Hepatocyte (in vitro differentiated cells): Measurements from ENCODE around the gene EFEMP2. TPM values are rescaled to one million over a fixed set of nuclear protein-coding genes. Genes with fewer than 3 reads are reported as not detected.

Experiments used
- DNase-seq: peaks from one replicate; pipeline ENCODE4 v3.0.0-alpha.2; 2016; ENCODE audit warnings: low spot score
- H2AFZ ChIP-seq: fragments of 200-600 bp; sonication (generic); 2 replicates; pipeline ENCODE4 v1.6.0; 2016; ENCODE audit warnings: antibody characterized with exemption, mild to moderate bottlenecking
- H3K27ac ChIP-seq: fragments of 200-600 bp; sonication (generic); 2 replicates; pipeline ENCODE4 v1.5.1; 2016; ENCODE audit warnings: mild to moderate bottlenecking
- H3K27me3 ChIP-seq: fragments of 200-600 bp; sonication (generic); 2 replicates; pipeline ENCODE4 v1.6.1; 2016
- H3K36me3 ChIP-seq: fragments of 200-600 bp; sonication (generic); replicated peaks from 2 replicates; pipeline ENCODE4 v1.5.1; 2016; ENCODE audit warnings: low read depth; ENCODE audit not compliant: insufficient read depth
- H3K4me1 ChIP-seq: fragments of 200-600 bp; sonication (generic); 2 replicates; pipeline ENCODE4 v1.5.1; 2016; ENCODE audit warnings: mild to moderate bottlenecking, moderate library complexity; ENCODE audit not compliant: insufficient read depth
- H3K4me2 ChIP-seq: fragments of 200-600 bp; sonication (generic); 2 replicates; pipeline ENCODE4 v1.6.0; 2016
- H3K4me3 ChIP-seq: fragments of 200-600 bp; sonication (generic); 2 replicates; pipeline ENCODE4 v1.5.1; 2016; ENCODE audit warnings: mild to moderate bottlenecking
- H3K79me2 ChIP-seq: fragments of 200-600 bp; sonication (generic); 2 replicates; pipeline ENCODE4 v1.6.0; 2017; ENCODE audit warnings: mild to moderate bottlenecking
- H3K9me2 ChIP-seq: fragments of 200-600 bp; sonication (generic); replicated peaks from 2 replicates; pipeline ENCODE4 v1.6.0; 2017; ENCODE audit warnings: mild to moderate bottlenecking; ENCODE audit not compliant: insufficient read depth
- H3K9me3 ChIP-seq: fragments of 200-600 bp; sonication (generic); 2 replicates; pipeline ENCODE4 v1.5.1; 2016; ENCODE audit warnings: low read depth, mild to moderate bottlenecking
- H4K20me1 ChIP-seq: fragments of 200-600 bp; sonication (generic); 2 replicates; pipeline ENCODE4 v1.6.0; 2016; ENCODE audit warnings: mild to moderate bottlenecking; ENCODE audit not compliant: insufficient read depth, poor library complexity, severe bottlenecking
- CTCF ChIP-seq: fragments of 200-600 bp; sonication (generic); IDR thresholded peaks from 2 replicates; pipeline ENCODE4 v1.5.1; 2016; ENCODE audit warnings: antibody characterized with exemption, mild to moderate bottlenecking; ENCODE audit not compliant: poor library complexity
- EZH2 ChIP-seq: fragments of 200-600 bp; sonication (generic); IDR thresholded peaks from 2 replicates; pipeline ENCODE4 v1.6.1; 2016; ENCODE audit warnings: antibody characterized with exemption, mild to moderate bottlenecking, borderline replicate concordance
- EZH2phosphoT487 ChIP-seq: fragments of 200-600 bp; sonication (generic); IDR thresholded peaks from one replicate; pipeline ENCODE4 v1.6.1; 2018; ENCODE audit warnings: antibody characterized with exemption, mild to moderate bottlenecking, low read depth, moderate library complexity; ENCODE audit not compliant: unreplicated experiment, severe bottlenecking
- WGBS: methylation state at CpG from one replicate; pipeline ENCODE4 v1.1.6; 2016; ENCODE audit warnings: low lambda C conversion rate; ENCODE audit errors: missing lambda C conversion rate; 5-methylcytosine and 5-hydroxymethylcytosine counted together
- polyA plus RNA-seq: library from polyadenylated mRNA; unstranded; fragments of >200 nt; fragmentation: Nextera tagmentation; extraction: Ambion mirVana; gene quantifications from 2 replicates; pipeline ENCODE4 v1.2.1, GENCODE V29; 2016
- total RNA-seq: library from RNA; depleted of rRNA; stranded (reverse); fragments of >200 nt; gene quantifications from 2 replicates; pipeline ENCODE4 v1.2.3, GENCODE V29; 2014

Gene EFEMP2
- total and polyA plus RNA-seq, 2 experiments from 2014 or later = 65.2 to 197 TPM

DNA sequence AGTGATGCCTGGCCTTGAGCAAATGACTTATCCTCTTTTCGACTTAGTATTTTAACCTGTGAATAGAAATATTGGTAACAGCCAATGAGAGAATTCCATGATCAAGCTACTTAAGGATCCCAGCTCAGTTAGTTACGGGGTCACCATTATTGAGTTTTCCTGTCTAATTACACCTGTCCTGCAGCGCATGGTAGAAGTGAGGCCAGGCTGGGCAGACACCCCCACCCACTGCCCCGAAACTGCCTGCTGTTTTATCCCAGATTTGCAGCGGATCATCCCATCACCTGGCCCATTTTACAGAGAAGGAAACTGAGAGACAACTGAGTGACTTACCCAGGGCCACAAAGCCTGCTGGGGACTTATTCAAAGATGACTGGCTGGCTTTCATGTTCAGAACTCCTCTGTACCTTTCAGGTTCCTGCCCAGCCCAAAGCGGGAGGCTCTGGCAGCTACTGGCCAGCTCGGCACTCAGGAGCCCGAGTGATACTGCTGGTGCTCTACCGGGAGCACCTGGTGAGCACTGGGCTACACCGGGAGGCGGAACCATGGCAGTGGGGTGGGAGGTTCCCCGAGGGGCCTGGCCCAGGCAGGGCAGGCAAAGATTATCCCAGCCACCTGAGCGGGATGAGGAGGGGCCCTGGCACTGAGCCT, 10.9 kb downstream of the EFEMP2 start:
- Histone ChIP-seq H4K20me1 (peaks cover 9% of the 10 kb centered on the region), H3K4me3 (peak overlapping the region; percentile 96), H3K9me3 (no peaks in the 10 kb centered on the region), H3K4me1 (peaks cover 9% of the 10 kb centered on the region), H3K79me2 (peaks cover 31% of the 10 kb centered on the region), H3K9me2 (no peaks in the 10 kb centered on the region), H3K27me3 (no peaks in the 10 kb centered on the region), H3K4me2 (peak overlapping the region; percentile 90), H3K27ac (peak overlapping the region; percentile 97), H2AFZ (no peak overlapping the region), H3K36me3 (no peaks in the 10 kb centered on the region)
- no peak for DNase-seq
- WGBS = 91% methylated on average over 13 of the region's 13 CpGs
- no peak for TF ChIP-seq EZH2
- TF ChIP-seq EZH2phosphoT487 = no peak
- no peak for TF ChIP-seq CTCF

DNA sequence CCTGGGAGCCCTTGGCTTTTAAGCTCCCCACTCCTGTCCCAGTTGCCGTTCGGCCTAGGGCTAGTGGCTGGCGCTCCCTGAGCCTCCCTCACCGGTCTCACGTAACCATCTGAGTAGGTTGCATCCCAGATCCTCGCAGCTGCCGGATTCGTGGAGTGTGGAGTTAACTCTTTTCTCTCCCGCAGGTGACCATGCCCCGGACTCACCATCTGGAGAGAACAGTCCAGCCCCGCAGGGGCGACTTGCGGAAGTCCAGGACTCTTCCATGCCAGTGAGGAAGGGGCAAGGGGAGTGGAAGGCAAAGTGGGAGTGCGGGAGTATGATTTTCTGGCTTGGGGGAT, 11.5 kb downstream of the EFEMP2 start:
- H3K4me3 ChIP-seq = peak overlapping the region; percentile 96
- peaks cover 14% of the 10 kb centered on the region for H4K20me1 ChIP-seq
- H3K79me2 ChIP-seq = peaks cover 36% of the 10 kb centered on the region
- H3K27me3 ChIP-seq = no peaks in the 10 kb centered on the region
- H3K4me2 ChIP-seq = peak overlapping the region; percentile 90
- peak overlapping the region; percentile 2 for H2AFZ ChIP-seq
- H3K4me1 ChIP-seq = peaks cover 12% of the 10 kb centered on the region
- TF ChIP-seq CTCF (no peak), EZH2phosphoT487 (no peak), EZH2 (no peak)
- H3K9me3 ChIP-seq = no peaks in the 10 kb centered on the region
- H3K36me3 ChIP-seq = no peaks in the 10 kb centered on the region
- WGBS = 9% methylated on average over 14 of the region's 14 CpGs
- peak overlapping the region; percentile 97 for H3K27ac ChIP-seq
- no peaks in the 10 kb centered on the region for H3K9me2 ChIP-seq
- DNase-seq = no peak

DNA sequence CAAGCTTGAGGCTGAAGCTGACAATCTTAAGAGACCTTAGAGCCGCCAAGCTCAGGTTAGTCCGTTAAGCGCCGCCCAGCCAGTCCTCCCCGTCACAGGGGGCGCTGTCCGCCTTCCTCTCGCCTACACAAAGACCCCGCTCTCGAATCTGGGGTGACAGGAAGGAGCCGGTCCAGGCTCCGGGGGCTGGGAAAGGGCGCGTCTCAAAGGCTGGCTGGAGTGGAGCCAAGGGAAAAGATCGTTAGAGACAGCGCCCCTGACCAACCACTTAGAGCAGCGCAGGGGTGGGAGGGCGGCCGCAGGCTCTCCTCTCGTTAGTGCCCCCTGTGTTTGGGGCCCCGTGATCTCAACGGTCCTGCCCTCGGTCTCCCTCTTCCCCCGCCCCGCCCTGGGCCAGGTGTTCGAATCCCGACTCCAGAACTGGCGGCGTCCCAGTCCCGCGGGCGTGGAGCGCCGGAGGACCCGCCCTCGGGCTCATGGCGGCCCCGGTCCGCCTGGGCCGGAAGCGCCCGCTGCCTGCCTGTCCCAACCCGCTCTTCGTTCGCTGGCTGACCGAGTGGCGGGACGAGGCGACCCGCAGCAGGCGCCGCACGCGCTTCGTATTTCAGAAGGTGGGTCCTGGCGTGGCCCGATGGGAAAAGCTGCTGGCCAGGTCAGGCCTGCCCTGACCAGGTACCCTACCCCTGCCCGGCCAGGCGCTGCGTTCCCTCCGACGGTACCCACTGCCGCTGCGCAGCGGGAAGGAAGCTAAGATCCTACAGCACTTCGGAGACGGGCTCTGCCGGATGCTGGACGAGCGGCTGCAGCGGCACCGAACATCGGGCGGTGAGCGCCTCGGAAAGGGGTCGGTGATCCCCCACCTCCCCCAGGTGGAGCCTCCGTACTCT, 12.1 kb downstream of the EFEMP2 start, which contains the start of gene MUS81:
MUS81 (plus strand) TSS at position 156 of the 887 bp plus-strand sequence; CDS start at position 477, 321 bp downstream.
- peak within 1 kb of the TSS; percentile 34 for H2AFZ ChIP-seq
- peaks cover 42% of the 10 kb centered on the region for H3K79me2 ChIP-seq
- H3K27ac ChIP-seq = peak within 1 kb of the TSS; percentile 97
- H3K4me2 ChIP-seq = peak within 1 kb of the TSS; percentile 90
- no peaks in the 10 kb centered on the region for H3K9me3 ChIP-seq
- H3K9me2 ChIP-seq = no peaks in the 10 kb centered on the region
- peaks cover 20% of the 10 kb centered on the region for H4K20me1 ChIP-seq
- peaks cover 14% of the 10 kb centered on the region for H3K4me1 ChIP-seq
- WGBS = 2% methylated on average over 59 of the region's 78 CpGs
- H3K4me3 ChIP-seq = peak within 1 kb of the TSS; percentile 96
- DNase-seq = peak; percentile 99
- H3K36me3 ChIP-seq = no peaks in the 10 kb centered on the region
- TF ChIP-seq CTCF (peak; percentile 94), EZH2 (no peak), EZH2phosphoT487 (no peak)
- no peaks in the 10 kb centered on the region for H3K27me3 ChIP-seq
